Loucy (cell line): ENCODE results near the gene YIPF6.

Source experiments
- CTCF ChIP-seq: fragments of 200-600 bp; sonication (generic); conservative IDR thresholded peaks from 2 replicates; pipeline ENCODE4 v1.5.1; 2014; ENCODE audit warnings: mild to moderate bottlenecking, antibody characterized with exemption, low read length
- EZH2phosphoT487 ChIP-seq: fragments of 200-600 bp; IDR thresholded peaks from 2 replicates; pipeline ENCODE4 v1.6.1; 2018; ENCODE audit warnings: antibody characterized with exemption, mild to moderate bottlenecking, moderate library complexity, borderline replicate concordance

DNA sequence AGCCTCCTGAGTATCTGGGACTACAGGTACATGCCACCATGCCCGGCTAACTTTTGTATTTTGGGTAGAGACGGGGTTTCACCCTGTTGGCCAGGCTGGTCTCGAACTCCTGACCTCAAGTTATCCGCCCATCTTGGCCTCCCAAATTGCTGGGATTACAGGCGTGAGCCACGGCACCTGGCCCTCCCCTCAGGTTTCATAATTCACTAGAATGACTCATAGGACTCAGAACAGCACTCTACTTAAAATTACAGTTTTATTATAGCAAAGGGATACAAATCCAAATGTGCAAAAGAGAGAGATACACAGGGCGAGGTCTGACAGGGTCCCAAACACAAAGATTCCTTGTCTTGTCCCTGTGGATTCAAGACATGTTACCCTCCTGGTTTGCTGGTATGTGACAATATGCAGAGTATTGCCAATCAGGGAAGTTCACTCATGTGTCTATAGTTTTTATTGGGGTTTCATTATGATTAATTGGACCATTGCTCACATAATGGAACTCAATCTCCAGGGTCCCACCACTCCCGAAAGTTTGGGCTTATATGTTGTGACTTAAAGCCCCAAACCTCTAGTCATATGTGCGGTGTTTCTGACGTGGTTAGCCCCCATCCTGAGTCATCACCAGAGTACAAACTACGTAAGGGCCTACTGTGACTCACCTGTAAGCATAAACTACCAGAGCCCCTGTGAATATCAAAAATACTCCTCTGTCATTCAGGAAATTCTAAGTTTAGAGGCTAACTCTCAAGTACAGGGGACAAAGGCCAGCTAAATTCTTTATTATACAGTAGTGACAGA is 5.2 kb downstream of the YIPF6 start:
- no peak for TF ChIP-seq CTCF
- TF ChIP-seq EZH2phosphoT487, result no peak
